Activated naive CD8-positive, alpha-beta T cell treated with anti-CD3 and anti-CD28 coated beads for 36 hours (primary cell): Measurements from ENCODE around the gene SSH2. TPM values are rescaled to one million over a fixed set of nuclear protein-coding genes. Genes with fewer than 3 reads are reported as not detected.
"Not testable (repeated sequence)": the region's sequence is repeated elsewhere in the genome, so short reads cannot be mapped to it uniquely, and the experiment has no call there.

ENCODE experiments used
- DNase-seq: peaks from one replicate; pipeline ENCODE4 v3.0.0; 2021
- H3K27ac Mint-ChIP-seq: one replicate; pipeline ENCODE4 v1.8.0; 2022; ENCODE audit warnings: mild to moderate bottlenecking, moderate library complexity, mixed read lengths
- H3K27me3 Mint-ChIP-seq: one replicate; pipeline ENCODE4 v1.8.0; 2022; ENCODE audit warnings: mild to moderate bottlenecking, mixed read lengths
- H3K36me3 Mint-ChIP-seq: one replicate; pipeline ENCODE4 v1.8.0; 2021; ENCODE audit warnings: mild to moderate bottlenecking, mixed read lengths
- H3K4me1 Mint-ChIP-seq: one replicate; pipeline ENCODE4 v1.8.0; 2021; ENCODE audit warnings: mixed read lengths
- H3K4me3 Mint-ChIP-seq: one replicate; pipeline ENCODE4 v1.8.0; 2022; ENCODE audit warnings: mild to moderate bottlenecking, moderate library complexity, mixed read lengths
- H3K9me3 Mint-ChIP-seq: one replicate; pipeline ENCODE4 v1.8.0; 2022; ENCODE audit warnings: mixed read lengths
- total RNA-seq, 2 experiments: library from RNA; stranded (reverse); gene quantifications; one replicate each; pipeline ENCODE4 v1.2.3, GENCODE V29; 2021

SSH2 gene
- total RNA-seq, 2 experiments from 2014 or later = 26.7 to 26.8 TPM

DNA sequence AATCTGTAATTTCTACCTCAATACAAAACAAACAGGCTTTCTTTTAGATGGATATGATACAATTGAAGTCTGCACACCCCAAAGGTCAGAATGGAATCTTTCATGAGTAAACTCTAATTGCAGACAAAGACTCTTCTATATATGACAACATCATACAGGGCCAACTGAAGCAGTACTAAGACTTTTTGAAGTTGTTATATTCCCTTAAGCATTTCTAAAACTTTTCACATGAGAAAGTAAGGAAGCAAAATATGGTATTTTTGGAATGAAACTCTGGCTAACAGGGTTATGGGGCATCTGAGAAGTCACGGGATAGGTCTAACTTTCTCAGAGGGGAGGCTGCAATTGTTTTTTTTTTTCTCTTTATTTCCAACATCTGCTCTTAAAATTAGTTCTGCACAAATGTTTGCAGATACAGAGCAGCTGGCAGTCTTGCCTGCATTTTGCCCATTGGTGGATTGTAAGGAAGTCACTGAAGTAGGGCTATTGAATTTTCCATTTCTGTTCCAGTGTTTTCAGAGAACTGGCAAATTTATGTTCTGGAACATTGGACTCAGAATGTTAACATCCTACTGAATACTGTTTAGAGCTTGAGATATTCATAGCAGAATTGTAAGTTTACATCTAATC lies 59.1 kb downstream of the SSH2 start:
- H3K4me1 Mint-ChIP-seq = peaks cover 22% of the 10 kb centered on the region

GRCh38 chr17:29867643-29868181 lies 62.3 kb downstream of the SSH2 start:
- Mint-ChIP-seq H3K27me3 (no peaks in the 10 kb centered on the region), H3K27ac (no peak overlapping the region), H3K36me3 (no peaks in the 10 kb centered on the region), H3K4me1 (peaks cover 13% of the 10 kb centered on the region), H3K4me3 (no peak overlapping the region), H3K9me3 (no peaks in the 10 kb centered on the region)
- no peak for DNase-seq

More for the DNA sequence above, 59.1 kb downstream of the SSH2 start:
- Mint-ChIP-seq H3K4me3 (no peak overlapping the region), H3K36me3 (peaks cover 4% of the 10 kb centered on the region), H3K27me3 (no peaks in the 10 kb centered on the region), H3K9me3 (no peaks in the 10 kb centered on the region), H3K27ac (no peak overlapping the region)
- no peak for DNase-seq

- Mint-ChIP-seq H3K27ac (no peak overlapping the region), H3K27me3 (no peaks in the 10 kb centered on the region), H3K9me3 (no peaks in the 10 kb centered on the region), H3K4me1 (peaks cover 13% of the 10 kb centered on the region), H3K4me3 (no peak overlapping the region), H3K36me3 (no peaks in the 10 kb centered on the region)
- DNase-seq = no peak
These were observed 63.2 kb downstream of the SSH2 start for GRCh38 chr17:29866746-29867404.

DNA sequence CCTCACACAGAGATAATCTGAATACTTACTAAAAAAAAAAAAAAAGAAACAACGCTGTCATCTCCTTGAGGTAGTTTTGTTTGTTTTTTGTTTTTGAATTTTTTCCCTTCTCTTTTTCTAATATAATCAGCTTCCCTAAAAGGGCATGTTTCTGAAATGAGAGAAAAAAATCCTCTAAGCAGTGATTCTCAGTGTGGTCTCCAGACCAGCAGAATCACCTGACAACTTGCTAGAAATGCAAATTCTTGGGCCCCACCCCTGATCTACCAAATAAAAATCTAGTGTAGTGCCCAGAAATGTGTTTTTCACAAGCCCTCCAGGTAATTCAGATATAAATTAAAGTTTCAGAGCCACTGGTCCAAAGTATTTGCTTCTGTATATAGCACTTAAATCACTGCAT lies 65.4 kb downstream of the SSH2 start:
- H3K4me3 Mint-ChIP-seq = no peak overlapping the region
- DNase-seq = no peak
- peaks cover 1% of the 10 kb centered on the region for H3K9me3 Mint-ChIP-seq
- H3K4me1 Mint-ChIP-seq = peaks cover 9% of the 10 kb centered on the region
- no peak overlapping the region for H3K27ac Mint-ChIP-seq
- no peaks in the 10 kb centered on the region for H3K36me3 Mint-ChIP-seq
- H3K27me3 Mint-ChIP-seq = no peaks in the 10 kb centered on the region

- not testable (repeated sequence) for H3K27ac Mint-ChIP-seq, H3K27me3 Mint-ChIP-seq, DNase-seq, H3K9me3 Mint-ChIP-seq, H3K4me1 Mint-ChIP-seq, H3K4me3 Mint-ChIP-seq, H3K36me3 Mint-ChIP-seq
These were observed 65.9 kb downstream of the SSH2 start for GRCh38 chr17:29864123-29864522.

DNA sequence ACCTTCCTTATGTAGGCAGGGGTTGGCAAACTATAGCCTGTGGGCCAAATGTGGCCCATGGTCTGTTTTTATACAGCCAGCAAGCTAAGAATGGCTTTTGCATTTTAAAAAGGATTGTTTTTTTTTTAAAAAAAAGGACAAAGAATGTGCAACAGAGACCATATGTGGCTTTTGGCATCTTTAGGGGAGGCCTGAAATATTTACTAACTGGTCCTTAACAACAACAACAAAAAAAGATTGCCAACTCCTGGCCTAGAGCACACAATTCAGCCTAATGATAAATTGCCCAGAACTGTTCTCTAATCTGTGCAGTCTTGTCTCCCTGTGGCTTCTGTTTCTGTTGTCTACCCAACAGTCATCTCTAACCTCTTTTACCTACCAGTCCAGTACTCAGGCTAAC lies 67.1 kb downstream of the SSH2 start:
- no peak overlapping the region for H3K27ac Mint-ChIP-seq
- no peak overlapping the region for H3K4me3 Mint-ChIP-seq
- peaks cover 7% of the 10 kb centered on the region for H3K4me1 Mint-ChIP-seq
- DNase-seq = no peak
- H3K27me3 Mint-ChIP-seq = no peaks in the 10 kb centered on the region
- H3K9me3 Mint-ChIP-seq = peaks cover 3% of the 10 kb centered on the region
- no peaks in the 10 kb centered on the region for H3K36me3 Mint-ChIP-seq

DNA sequence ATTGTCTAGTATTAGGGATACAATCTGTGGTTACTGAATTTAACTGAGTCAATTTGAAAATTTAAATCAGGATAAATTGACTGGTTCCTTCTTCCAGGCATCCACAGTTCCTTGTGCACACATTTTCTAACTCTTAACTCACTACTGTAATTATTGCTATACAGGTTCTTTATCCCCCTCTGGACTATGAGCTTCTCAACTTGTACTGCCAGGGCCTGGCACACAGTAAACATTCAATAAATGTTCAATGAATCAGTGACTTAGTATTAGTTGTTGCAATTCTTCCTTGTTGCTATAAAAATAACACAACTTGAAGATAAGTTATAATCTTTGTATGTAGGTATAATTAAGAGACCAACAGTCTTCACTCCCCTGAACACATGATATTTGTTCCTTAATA lies 67.9 kb downstream of the SSH2 start:
- no peak for DNase-seq
- Mint-ChIP-seq H3K27me3 (no peaks in the 10 kb centered on the region), H3K9me3 (peaks cover 7% of the 10 kb centered on the region), H3K36me3 (peaks cover under 1% of the 10 kb centered on the region), H3K27ac (no peak overlapping the region), H3K4me3 (no peak overlapping the region), H3K4me1 (peaks cover 3% of the 10 kb centered on the region)

- H3K4me1 Mint-ChIP-seq, H3K4me3 Mint-ChIP-seq, DNase-seq, H3K27me3 Mint-ChIP-seq, H3K27ac Mint-ChIP-seq, H3K36me3 Mint-ChIP-seq: not testable (repeated sequence)
- peaks cover 10% of the 10 kb centered on the region for H3K9me3 Mint-ChIP-seq
These were observed 70.6 kb downstream of the SSH2 start for GRCh38 chr17:29859445-29859844.

- Mint-ChIP-seq H3K4me3 (no peak overlapping the region), H3K4me1 (peaks cover 6% of the 10 kb centered on the region), H3K9me3 (peaks cover 10% of the 10 kb centered on the region), H3K36me3 (peaks cover 4% of the 10 kb centered on the region), H3K27ac (no peak overlapping the region), H3K27me3 (no peaks in the 10 kb centered on the region)
- no peak for DNase-seq
These were observed 72.2 kb downstream of the SSH2 start for GRCh38 chr17:29857823-29858222.

GRCh38 chr17:29857105-29857504 lies 72.9 kb downstream of the SSH2 start:
- not testable (repeated sequence) for H3K36me3 Mint-ChIP-seq, H3K4me3 Mint-ChIP-seq, H3K4me1 Mint-ChIP-seq, DNase-seq, H3K27ac Mint-ChIP-seq, H3K27me3 Mint-ChIP-seq
- peaks cover 10% of the 10 kb centered on the region for H3K9me3 Mint-ChIP-seq

- Mint-ChIP-seq H3K27me3 (no peaks in the 10 kb centered on the region), H3K36me3 (peaks cover 4% of the 10 kb centered on the region), H3K4me3 (no peak overlapping the region), H3K27ac (no peak overlapping the region), H3K4me1 (peaks cover 6% of the 10 kb centered on the region), H3K9me3 (peaks cover 10% of the 10 kb centered on the region)
- DNase-seq = no peak
These were observed 74.3 kb downstream of the SSH2 start for GRCh38 chr17:29855686-29856085.

- peaks cover 11% of the 10 kb centered on the region for H3K4me1 Mint-ChIP-seq
- no peak overlapping the region for H3K4me3 Mint-ChIP-seq
- DNase-seq = no peak
- no peaks in the 10 kb centered on the region for H3K36me3 Mint-ChIP-seq
- H3K27ac Mint-ChIP-seq = no peak overlapping the region
- H3K27me3 Mint-ChIP-seq = no peaks in the 10 kb centered on the region
- no peaks in the 10 kb centered on the region for H3K9me3 Mint-ChIP-seq
These were observed 81.3 kb downstream of the SSH2 start for GRCh38 chr17:29848737-29849136.

DNA sequence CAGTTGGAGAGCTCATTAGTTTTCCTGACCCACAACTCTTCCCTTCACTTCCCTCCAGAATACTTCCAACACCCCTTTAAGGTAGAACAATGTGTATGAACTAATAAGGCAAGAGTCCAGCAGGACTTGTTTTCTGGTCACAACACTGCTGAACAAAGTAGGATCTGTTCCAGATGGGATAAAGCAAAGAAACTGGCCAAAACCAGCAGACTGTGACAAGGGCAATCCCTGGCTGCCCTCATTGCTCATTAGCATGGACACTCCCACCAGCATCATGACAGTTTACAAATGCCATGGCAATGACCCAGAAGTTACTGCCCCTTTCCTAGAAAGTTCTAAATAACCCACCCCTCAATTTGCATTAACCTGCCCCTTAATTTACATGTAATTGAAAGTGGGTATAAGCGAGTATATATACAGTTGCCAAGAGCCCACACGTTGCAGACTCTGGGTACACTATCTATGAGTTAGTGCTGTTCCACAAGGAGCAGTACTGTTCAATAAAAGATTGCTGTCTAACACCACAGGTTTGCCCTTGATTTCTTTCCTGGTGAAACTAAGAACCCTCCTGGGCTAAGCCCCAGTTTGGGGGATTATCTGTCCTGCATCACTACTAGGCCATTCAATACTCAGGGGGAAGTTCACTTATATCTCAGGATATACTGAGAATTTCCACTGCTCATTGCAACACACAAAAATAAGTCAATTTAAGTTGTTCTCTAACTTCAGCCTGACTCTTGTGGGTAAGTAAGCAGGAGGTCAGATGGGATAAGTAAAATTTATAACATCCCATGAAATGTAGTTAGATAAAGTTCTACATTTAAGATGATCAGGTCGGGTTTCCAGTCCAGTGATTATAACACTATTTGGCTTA lies 82.3 kb downstream of the SSH2 start:
- Mint-ChIP-seq H3K36me3 (no peaks in the 10 kb centered on the region), H3K27me3 (no peaks in the 10 kb centered on the region), H3K9me3 (no peaks in the 10 kb centered on the region), H3K4me1 (peaks cover 11% of the 10 kb centered on the region), H3K27ac (no peak overlapping the region), H3K4me3 (no peak overlapping the region)
- DNase-seq = no peak

DNA sequence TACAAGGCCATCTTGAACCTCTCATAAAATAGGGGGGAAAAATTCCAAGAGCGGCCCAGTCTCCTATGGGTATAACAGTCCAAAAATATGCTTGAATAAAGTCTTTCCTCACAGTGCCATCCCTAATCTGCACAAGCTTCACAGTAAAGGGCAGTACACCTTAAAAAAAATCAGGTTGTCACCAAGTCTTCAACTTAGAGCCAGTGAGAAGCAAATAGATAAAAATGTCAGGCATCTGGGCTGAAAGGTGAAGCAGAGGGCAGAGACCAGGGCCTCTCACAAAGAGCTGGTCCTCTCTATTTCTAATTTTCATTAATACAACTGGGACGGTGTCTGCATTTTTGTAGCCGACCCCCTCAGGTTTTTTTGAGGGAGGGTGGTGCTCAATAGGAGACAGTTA lies 82.9 kb downstream of the SSH2 start:
- no peak overlapping the region for H3K4me3 Mint-ChIP-seq
- no peaks in the 10 kb centered on the region for H3K36me3 Mint-ChIP-seq
- H3K27ac Mint-ChIP-seq = no peak overlapping the region
- no peak for DNase-seq
- H3K4me1 Mint-ChIP-seq = peaks cover 11% of the 10 kb centered on the region
- H3K27me3 Mint-ChIP-seq = no peaks in the 10 kb centered on the region
- H3K9me3 Mint-ChIP-seq = no peaks in the 10 kb centered on the region

DNA sequence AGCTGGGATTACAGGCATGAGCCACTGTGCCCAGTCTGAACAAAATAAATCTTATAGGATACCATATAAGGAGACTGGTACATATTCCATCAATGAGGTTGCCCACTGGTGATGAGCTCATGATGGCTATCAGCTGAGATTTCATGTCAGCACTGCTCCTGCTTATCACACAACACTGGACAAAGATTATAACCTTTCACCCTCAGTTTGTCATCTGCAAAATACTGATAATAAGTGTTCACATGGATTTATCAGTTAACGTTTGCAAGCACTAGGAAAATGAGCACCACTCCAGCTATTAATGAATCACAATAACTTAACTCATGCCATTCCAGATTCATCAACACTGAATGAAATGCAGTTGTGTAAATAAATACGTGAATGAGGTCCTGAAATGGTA lies 83.7 kb downstream of the SSH2 start:
- H3K27me3 Mint-ChIP-seq = no peaks in the 10 kb centered on the region
- H3K9me3 Mint-ChIP-seq = no peaks in the 10 kb centered on the region
- no peak overlapping the region for H3K27ac Mint-ChIP-seq

More for the DNA sequence above, 83.7 kb downstream of the SSH2 start:
- H3K4me1 Mint-ChIP-seq = peaks cover 11% of the 10 kb centered on the region
- H3K36me3 Mint-ChIP-seq = no peaks in the 10 kb centered on the region
- no peak overlapping the region for H3K4me3 Mint-ChIP-seq
- no peak for DNase-seq
